HepG2 (cell line): ENCODE data around the gene UBTD2. TPM values are rescaled to one million over a fixed set of nuclear protein-coding genes. Genes with fewer than 3 reads are reported as not detected.

Source experiments
- ATAC-seq: fragments of 200-7000 bp; cut with Tn5 transposase; 3 replicates; pipeline ENCODE4 v1.9.1; 2020; ENCODE audit warnings: mild to moderate bottlenecking, moderate library complexity
- BruUV-seq: library from RNA; stranded (reverse); fragments of 400-500 nt; replicated peaks from 2 replicates; lab custom pipeline; 2021; lab: Mats Ljungman, UMichigan
- CTCF ChIA-PET: fragments of 300-600 bp; formaldehyde crosslinking; extraction: SDS; loops from one replicate; lab custom pipeline; 2021; ENCODE audit warnings: low total read pairs, inconsistent platforms, low intra/inter-chr PET ratio; lab: Yijun Ruan, JAX
- POLR2A ChIA-PET: fragments of 350-600 bp; sonication (Branson Sonifier 250); formaldehyde crosslinking; loops from one replicate; lab custom pipeline; 2020; ENCODE audit warnings: antibody characterized with exemption, inconsistent platforms; lab: Yijun Ruan, JAX
- DNase-seq: peaks from one replicate; pipeline ENCODE4 v3.0.0-alpha.2; 2015; ENCODE audit warnings: low spot score
- FAIRE-seq: peaks from 3 replicates; lab custom pipeline; 2011; peaks lifted over from hg19 to GRCh38; lab: Jason Lieb, UNC
- H2AFZ ChIP-seq: one replicate; pipeline ENCODE4 v1.6.1; 2011; ENCODE audit warnings: low read length, inconsistent platforms
- H3K27ac ChIP-seq: fragments of 300-600 bp; 3 replicates; pipeline ENCODE4 v1.8.0; 2011; ENCODE audit warnings: mixed run types, mild to moderate bottlenecking, mixed read lengths, low read length, inconsistent platforms; ENCODE audit not compliant: insufficient read depth; ENCODE audit errors: extremely low read length
- H3K27me3 ChIP-seq, 2 experiments: fragments of 200-600 bp in 1 of 2; 2 replicates in 1 of 2; 3 replicates in 1 of 2; pipeline versions ENCODE4 v1.6.0 to v1.8.0; 2011; ENCODE audit warnings: low read length in 2 of 2, mild to moderate bottlenecking in 2 of 2, moderate library complexity in 2 of 2, inconsistent platforms in 1 of 2; ENCODE audit not compliant: insufficient read depth in 2 of 2, control insufficient read depth in 1 of 2
- H3K36me3 ChIP-seq, 2 experiments: fragments of 200-600 bp in 1 of 2; replicated peaks in 1 of 2; 2 replicates in 1 of 2; 3 replicates in 1 of 2; pipeline versions ENCODE4 v1.5.1 to v1.8.0; 2011; ENCODE audit warnings: low read length in 2 of 2, inconsistent platforms in 1 of 2; ENCODE audit not compliant: insufficient read depth in 2 of 2, control insufficient read depth in 1 of 2
- H3K4me1 ChIP-seq: 2 replicates; pipeline ENCODE4 v1.5.1; 2012; ENCODE audit warnings: low read length, inconsistent platforms; ENCODE audit not compliant: insufficient read depth
- H3K4me2 ChIP-seq: 2 replicates; pipeline ENCODE4 v1.6.0; 2011; ENCODE audit warnings: low read depth, low read length, inconsistent platforms
- H3K4me3 ChIP-seq, 3 experiments: fragments of 200-600 bp in 1 of 3; sonication (generic), shearing (Covaris generic) in 1 of 3; replicated peaks in 1 of 3; 2 replicates each; pipeline ENCODE4 v1.5.1; 2011 to 2016; ENCODE audit warnings: low read length in 3 of 3, inconsistent platforms in 2 of 3, low read depth in 2 of 3, mild to moderate bottlenecking in 2 of 3, control low read depth in 1 of 3, mixed read lengths in 1 of 3; ENCODE audit not compliant: insufficient read depth in 1 of 3
- H3K79me2 ChIP-seq: one replicate; pipeline ENCODE4 v1.6.1; 2011; ENCODE audit warnings: low read length, inconsistent platforms; ENCODE audit not compliant: insufficient read depth
- H3K9ac ChIP-seq: 2 replicates; pipeline ENCODE4 v1.6.0; 2011; ENCODE audit warnings: mild to moderate bottlenecking, low read depth, low read length, inconsistent platforms; ENCODE audit not compliant: insufficient read depth
- H3K9me3 ChIP-seq: 2 replicates; pipeline ENCODE4 v1.5.1; 2012; ENCODE audit warnings: mild to moderate bottlenecking, low read length
- H4K20me1 ChIP-seq: 2 replicates; pipeline ENCODE4 v1.6.0; 2011; ENCODE audit warnings: inconsistent platforms, mild to moderate bottlenecking, low read length, moderate library complexity; ENCODE audit not compliant: insufficient read depth
- ATF7 ChIP-seq, 2 experiments: fragments of 450-650 bp in 1 of 2; sonication (generic) in 1 of 2; formaldehyde crosslinking in 1 of 2; IDR thresholded peaks; 2 replicates each; pipeline versions ENCODE4 v1.4.0 to v1.6.1; 2016 to 2020; ENCODE audit warnings: antibody characterized with exemption in 1 of 2, mild to moderate bottlenecking in 1 of 2, missing genetic modification reagents in 1 of 2
- CREB1 ChIP-seq, 2 experiments: fragments of 450-650 bp in 1 of 2; IDR thresholded peaks; 2 replicates each; pipeline ENCODE4 v1.6.1; 2016 to 2017; ENCODE audit warnings: control low read depth in 1 of 2, mild to moderate bottlenecking in 1 of 2, missing compliant biosample characterization in 1 of 2, missing genetic modification characterization in 1 of 2
- ETV6 ChIP-seq: sonication (generic); formaldehyde crosslinking; conservative IDR thresholded peaks from 2 replicates; pipeline ENCODE4 v1.4.0; 2020; ENCODE audit warnings: missing genetic modification reagents
- MAFF ChIP-seq: IDR thresholded peaks from 2 replicates; pipeline ENCODE4 v1.6.1; 2011; ENCODE audit warnings: low read depth, low read length, improper control_type of control experiment
- MAFK ChIP-seq, 2 experiments: IDR thresholded peaks in 1 of 2; conservative IDR thresholded peaks in 1 of 2; 2 replicates each; pipeline ENCODE4 v1.6.1; 2011; ENCODE audit warnings: improper control_type of control experiment in 2 of 2, low read length in 2 of 2
- MZF1 ChIP-seq: sonication (generic); formaldehyde crosslinking; IDR thresholded peaks from 2 replicates; pipeline ENCODE4 v1.8.1; 2023; ENCODE audit warnings: mild to moderate bottlenecking, missing genetic modification reagents, borderline replicate concordance
- NR2F6 ChIP-seq, 2 experiments: IDR thresholded peaks; 2 replicates each; pipeline ENCODE4 v1.6.1; 2016; ENCODE audit warnings: antibody characterized with exemption in 1 of 2, mild to moderate bottlenecking in 1 of 2
- RARA ChIP-seq: IDR thresholded peaks from 2 replicates; pipeline ENCODE4 v1.6.1; 2016; ENCODE audit warnings: missing genetic modification reagents, missing compliant biosample characterization
- ZNF292 ChIP-seq: sonication (generic); formaldehyde crosslinking; IDR thresholded peaks from 2 replicates; pipeline ENCODE4 v1.8.1; 2022; ENCODE audit warnings: mild to moderate bottlenecking, low read depth, missing genetic modification reagents, borderline replicate concordance
- ZNF619 ChIP-seq: sonication (generic); formaldehyde crosslinking; IDR thresholded peaks from 2 replicates; pipeline ENCODE4 v1.4.0; 2020; ENCODE audit warnings: mild to moderate bottlenecking, missing genetic modification reagents
- WGBS: methylation state at CpG from one replicate; pipeline ENCODE4 v1.1.6; 2017; ENCODE audit warnings: low lambda C conversion rate; 5-methylcytosine and 5-hydroxymethylcytosine counted together
- in situ Hi-C: cut with HindIII; loops from 2 replicates; pipeline ENCODE4 v1.10.0; 2017; ENCODE audit warnings: low pct_unique_long_range_greater_than_20kb; ENCODE audit not compliant: extremely low pct_ligation_motif_present
- intact Hi-C: fragments of 100-400 bp; cut with micrococcal nuclease; formaldehyde crosslinking; loops from one replicate; pipeline ENCODE4 v1.10.0; 2022; ENCODE audit not compliant: unreplicated experiment
- polyA plus RNA-seq, 8 experiments: library from polyadenylated mRNA; depleted of rRNA in 3 of 8; stranded (reverse) in 7 of 8; unstranded in 1 of 8; fragments of >200 nt; fragmentation: Illumina TruSeq in 4 of 8; extraction: Trizol in 4 of 8; gene quantifications; 2 replicates each; pipeline versions ENCODE4 v1.2.1 to v1.2.3, GENCODE V29; 2011 to 2016; ENCODE audit warnings: low read depth in 4 of 8, missing spikeins in 1 of 8, mixed read lengths in 1 of 8; ENCODE audit not compliant: insufficient read depth in 1 of 8
- total RNA-seq, 5 experiments: library from RNA; depleted of rRNA; stranded (reverse); fragments of >200 nt; fragmentation: Illumina TruSeq; extraction: Trizol; gene quantifications; 2 replicates each; pipeline ENCODE4 v1.2.3, GENCODE V29; 2016; ENCODE audit warnings: low read depth in 1 of 5
- TF ChIP-seq, protein P1 (sequence below): sonication (generic); formaldehyde crosslinking; IDR thresholded peaks from 2 replicates; pipeline ENCODE4 v1.5.1; 2020; ENCODE audit warnings: mild to moderate bottlenecking, missing genetic modification reagents, moderate library complexity

Gene UBTD2
- total and polyA plus RNA-seq, 2 of the 13 experiments (the other 11 are each of a cell fraction or from before 2014, with no cell fraction given) = 15.2 to 24.1 TPM

GRCh38 chr5:172213126-172213525 is 70.4 kb downstream of the UBTD2 start (continued):
- TF ChIP-seq ZNF619 = no peak

DNA sequence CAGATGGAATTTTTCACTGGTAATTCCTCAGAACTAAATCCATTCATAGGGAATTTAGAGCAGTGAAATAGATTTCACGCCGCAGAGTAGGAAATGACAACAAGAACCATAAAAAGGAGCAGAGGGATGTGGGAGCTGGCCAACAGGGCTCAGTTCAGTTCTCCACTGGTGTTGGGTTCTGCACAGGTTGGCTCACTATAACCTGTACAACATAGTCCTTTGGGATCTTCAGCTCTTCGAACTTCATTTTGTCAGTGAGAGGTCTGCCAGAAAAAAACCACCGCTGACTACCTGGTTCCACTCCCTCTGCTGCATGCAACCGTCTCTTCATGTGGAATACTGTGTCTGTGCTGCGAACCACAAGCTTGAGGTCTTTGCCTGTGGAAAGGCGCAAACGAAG is 71.9 kb downstream of the UBTD2 start:
- no peaks in the 10 kb centered on the region for H4K20me1 ChIP-seq

GRCh38 chr5:172209714-172210113 is 73.8 kb downstream of the UBTD2 start:
- FAIRE-seq = no peak
- no peak for DNase-seq
- intact Hi-C loops (loop anchor here (5.0 kb wide), 1 partner anchor 73 kb away; the partner anchor contains the start of gene UBTD2), in situ Hi-C loops (no loop called here)
- ChIA-PET CTCF (no interaction called here), POLR2A (no interaction called here)
- Histone ChIP-seq H3K79me2 (peaks cover under 1% of the 10 kb centered on the region), H2AFZ (no peak overlapping the region), H3K9ac (no peak overlapping the region), H3K27ac (no peak overlapping the region), H4K20me1 (no peaks in the 10 kb centered on the region), H3K4me3 (no peak overlapping the region), H3K9me3 (no peaks in the 10 kb centered on the region), H3K36me3 (peaks cover 4 to 29% of the 10 kb centered on the region in 2 experiments), H3K4me1 (no peaks in the 10 kb centered on the region), H3K4me2 (no peak overlapping the region), H3K27me3 (no peaks in the 10 kb centered on the region)
- no peak for ATAC-seq
- 92% methylated on average over 2 of the region's 2 CpGs for whole genome bisulfite sequencing
- TF ChIP-seq ETV6 (CRISPR knock-in tag) (no peak), CREB1 (IDR thresholded peaks at IDR 0.05) (peak; percentile 60), CREB1 (CRISPR knock-in tag; IDR thresholded peaks at IDR 0.05) (no peak), ATF7 (IDR thresholded peaks at IDR 0.05) (peak; percentile 90), ATF7 (CRISPR knock-in tag; IDR thresholded peaks at IDR 0.05) (no peak), MAFK (conservative IDR thresholded peaks at IDR 0.05 in 1 of 2, IDR thresholded peaks at IDR 0.05 in 1 of 2; ENCODE audit: low read length in 2 of 2) (0 out of 4 replicates have a peak, but pooled peaks of 1 of the 2 experiments have one; percentile 22), MAFF (0 out of 2 replicates have a peak, but pooled peaks have one; percentile 19)
- TF ChIP-seq, protein P1, sequence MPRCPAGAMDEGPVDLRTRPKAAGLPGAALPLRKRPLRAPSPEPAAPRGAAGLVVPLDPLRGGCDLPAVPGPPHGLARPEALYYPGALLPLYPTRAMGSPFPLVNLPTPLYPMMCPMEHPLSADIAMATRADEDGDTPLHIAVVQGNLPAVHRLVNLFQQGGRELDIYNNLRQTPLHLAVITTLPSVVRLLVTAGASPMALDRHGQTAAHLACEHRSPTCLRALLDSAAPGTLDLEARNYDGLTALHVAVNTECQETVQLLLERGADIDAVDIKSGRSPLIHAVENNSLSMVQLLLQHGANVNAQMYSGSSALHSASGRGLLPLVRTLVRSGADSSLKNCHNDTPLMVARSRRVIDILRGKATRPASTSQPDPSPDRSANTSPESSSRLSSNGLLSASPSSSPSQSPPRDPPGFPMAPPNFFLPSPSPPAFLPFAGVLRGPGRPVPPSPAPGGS = no peak
- no TSS peak for BruUV-seq

More for the DNA sequence above, 71.9 kb downstream of the UBTD2 start:
- Histone ChIP-seq H3K4me1 (no peaks in the 10 kb centered on the region), H3K4me3 (no peak overlapping the region), H3K27me3 (no peaks in the 10 kb centered on the region), H3K9me3 (no peaks in the 10 kb centered on the region), H2AFZ (no peak overlapping the region), H3K4me2 (no peak overlapping the region), H3K9ac (no peak overlapping the region), H3K27ac (no peak overlapping the region), H3K36me3 (peaks cover 7 to 35% of the 10 kb centered on the region in 2 experiments), H3K79me2 (peaks cover 8% of the 10 kb centered on the region)
- TF ChIP-seq RARA (CRISPR knock-in tag) = no peak
- no peak for TF ChIP-seq NR2F6 (IDR thresholded peaks at IDR 0.05)
- TF ChIP-seq NR2F6 (CRISPR knock-in tag; IDR thresholded peaks at IDR 0.05) = no peak
- no peak for TF ChIP-seq ZNF292 (CRISPR knock-in tag)
- no peak for TF ChIP-seq MZF1 (CRISPR knock-in tag)
- DNase-seq = no peak
- 94% methylated on average over 8 of the region's 8 CpGs for WGBS
- intact Hi-C loops (no loop called here), in situ Hi-C loops (no loop called here)
- POLR2A ChIA-PET = no interaction called here
- no peak for ATAC-seq
- no TSS peak for BruUV-seq
- CTCF ChIA-PET = no interaction called here
- FAIRE-seq = no peak
